HEK293T (cell line): ENCODE data around the gene IFNAR1.

Experiments
- CTBP1 ChIP-seq: fragments of 450-650 bp; IDR thresholded peaks from 2 replicates; pipeline ENCODE4 v1.6.1; 2016; ENCODE audit warnings: borderline replicate concordance
- ELF4 ChIP-seq: fragments of 450-650 bp; IDR thresholded peaks from 2 replicates; pipeline ENCODE4 v1.6.1; 2017; ENCODE audit warnings: antibody characterized with exemption
- FOXK2 ChIP-seq: fragments of 450-650 bp; IDR thresholded peaks from 2 replicates; pipeline ENCODE4 v1.6.1; 2016; ENCODE audit warnings: mild to moderate bottlenecking
- FOXM1 ChIP-seq: fragments of 450-650 bp; IDR thresholded peaks from 2 replicates; pipeline ENCODE4 v1.6.1; 2017; ENCODE audit warnings: mild to moderate bottlenecking, borderline replicate concordance
- SP1 ChIP-seq: fragments of 450-650 bp; IDR thresholded peaks from 2 replicates; pipeline ENCODE4 v1.6.1; 2017
- SUZ12 ChIP-seq: fragments of 450-650 bp; IDR thresholded peaks from 2 replicates; pipeline ENCODE4 v1.6.1; 2016; ENCODE audit warnings: mild to moderate bottlenecking
- ZNF384 ChIP-seq: fragments of 450-650 bp; IDR thresholded peaks from 2 replicates; pipeline ENCODE4 v1.6.1; 2016

DNA sequence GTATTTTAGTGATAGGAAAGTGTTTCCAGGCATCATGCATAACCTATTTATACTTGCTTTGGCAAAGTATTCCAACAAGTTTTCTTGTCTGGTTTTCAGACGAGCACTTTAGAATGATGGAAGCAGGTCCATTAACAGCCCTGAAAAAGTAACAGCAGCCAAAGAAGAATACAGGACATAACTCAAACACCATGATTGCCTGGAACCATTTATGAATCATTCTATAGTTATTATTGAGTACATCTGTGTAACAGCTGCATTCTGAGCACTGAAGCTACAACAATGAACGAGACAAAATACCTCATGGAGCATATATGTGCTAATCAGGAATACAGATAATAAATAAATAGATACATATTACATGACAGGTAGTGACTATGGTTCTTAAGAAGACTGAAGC lies 46.0 kb upstream of the IFNAR1 start:
- TF ChIP-seq ZNF384: no peak
- TF ChIP-seq SUZ12: no peak
- TF ChIP-seq FOXK2: no peak
- no peak for TF ChIP-seq FOXM1
- no peak for TF ChIP-seq CTBP1
- TF ChIP-seq SP1: no peak
- no peak for TF ChIP-seq ELF4
